Measurements from ENCODE around the gene ALPL.
"Not testable (repeated sequence)": the region's sequence is repeated elsewhere in the genome, so short reads cannot be mapped to it uniquely, and the experiment has no call there.

Gene ALPL

DNA sequence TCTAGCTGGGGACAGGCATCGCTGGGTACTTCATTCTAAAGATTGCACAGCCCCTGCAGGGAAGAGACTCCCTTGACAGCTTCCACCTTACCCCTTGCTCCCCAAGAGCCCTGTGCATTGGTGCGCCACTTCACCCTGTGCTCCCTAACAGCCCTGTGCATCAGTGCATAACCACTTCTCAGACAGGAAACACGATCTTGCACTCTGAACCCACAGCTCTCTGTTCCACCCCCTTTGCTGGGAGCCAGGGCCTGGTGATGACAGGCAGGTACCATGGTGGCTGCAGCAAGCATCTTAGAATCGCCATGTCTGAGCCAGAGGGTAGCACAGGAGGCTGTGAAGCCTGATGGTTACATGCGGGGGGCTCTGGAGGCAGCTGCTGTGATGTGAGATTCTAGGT lies 5.0 kb downstream of the ALPL start:
- ChIA-PET CTCF (no interaction called here), POLR2A (no interaction called here)
- DNase-seq (ENCODE audit: extremely low spot score): peak; percentile 71
- TF ChIP-seq, protein P1, sequence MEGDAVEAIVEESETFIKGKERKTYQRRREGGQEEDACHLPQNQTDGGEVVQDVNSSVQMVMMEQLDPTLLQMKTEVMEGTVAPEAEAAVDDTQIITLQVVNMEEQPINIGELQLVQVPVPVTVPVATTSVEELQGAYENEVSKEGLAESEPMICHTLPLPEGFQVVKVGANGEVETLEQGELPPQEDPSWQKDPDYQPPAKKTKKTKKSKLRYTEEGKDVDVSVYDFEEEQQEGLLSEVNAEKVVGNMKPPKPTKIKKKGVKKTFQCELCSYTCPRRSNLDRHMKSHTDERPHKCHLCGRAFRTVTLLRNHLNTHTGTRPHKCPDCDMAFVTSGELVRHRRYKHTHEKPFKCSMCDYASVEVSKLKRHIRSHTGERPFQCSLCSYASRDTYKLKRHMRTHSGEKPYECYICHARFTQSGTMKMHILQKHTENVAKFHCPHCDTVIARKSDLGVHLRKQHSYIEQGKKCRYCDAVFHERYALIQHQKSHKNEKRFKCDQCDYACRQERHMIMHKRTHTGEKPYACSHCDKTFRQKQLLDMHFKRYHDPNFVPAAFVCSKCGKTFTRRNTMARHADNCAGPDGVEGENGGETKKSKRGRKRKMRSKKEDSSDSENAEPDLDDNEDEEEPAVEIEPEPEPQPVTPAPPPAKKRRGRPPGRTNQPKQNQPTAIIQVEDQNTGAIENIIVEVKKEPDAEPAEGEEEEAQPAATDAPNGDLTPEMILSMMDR (IDR thresholded peaks at IDR 0.05; ENCODE audit: control extremely low read depth, extremely low read depth, low read depth, missing control alignments): no peak

DNA sequence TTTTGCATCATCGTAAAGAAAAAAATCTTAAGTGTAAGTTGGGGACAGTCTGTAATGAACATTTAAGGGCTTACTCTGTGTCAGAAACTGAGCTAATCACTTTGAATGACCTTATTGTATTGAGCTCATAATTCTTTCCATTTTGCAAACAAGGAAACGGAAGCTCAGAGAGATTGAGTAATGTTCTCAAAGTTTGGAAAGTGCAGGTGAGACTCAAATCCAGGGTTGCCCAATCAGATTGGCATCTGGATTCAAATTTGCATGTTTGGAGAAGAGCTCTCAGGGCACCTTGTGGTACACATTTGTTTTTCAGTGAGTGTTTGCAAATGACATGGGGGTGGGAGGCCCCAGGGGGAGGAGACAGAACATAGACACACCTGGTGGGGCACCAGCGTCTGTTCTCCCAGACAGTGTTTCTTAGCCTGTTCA lies 8.0 kb downstream of the ALPL start:
- no peak for DNase-seq (ENCODE audit: extremely low spot score)
- TF ChIP-seq, protein P1 (IDR thresholded peaks at IDR 0.05; ENCODE audit: control extremely low read depth, extremely low read depth, low read depth, missing control alignments): no peak
- POLR2A ChIA-PET: no interaction called here
- CTCF ChIA-PET: interaction anchor here (0.6 to 3.4 kb wide), 3 partner anchors 9 to 247 kb away, joined by 3 to 23 read pairs (median 6); partner anchors contain the start of gene ALPL

- CTCF ChIA-PET: interaction anchor here (2.3 to 3.4 kb wide), 2 partner anchors 9 to 248 kb away, joined by 6 to 23 read pairs; partner anchors contain the start of gene ALPL
- POLR2A ChIA-PET: no interaction called here
- TF ChIP-seq, protein P1 (IDR thresholded peaks at IDR 0.05; ENCODE audit: control extremely low read depth, extremely low read depth, low read depth, missing control alignments): no peak
- no peak for DNase-seq (ENCODE audit: extremely low spot score)
These were observed 8.6 kb downstream of the ALPL start for GRCh38 chr1:21517660-21518480.

GRCh38 chr1:21518774-21519455 lies 9.7 kb downstream of the ALPL start:
- TF ChIP-seq, protein P1 (IDR thresholded peaks at IDR 0.05; ENCODE audit: control extremely low read depth, extremely low read depth, low read depth, missing control alignments): no peak
- ChIA-PET CTCF (interaction anchor here (3.4 kb wide), 1 partner anchor 11 kb away, joined by 23 read pairs; the partner anchor contains the start of gene ALPL), POLR2A (no interaction called here)
- DNase-seq (ENCODE audit: extremely low spot score): no peak

DNA sequence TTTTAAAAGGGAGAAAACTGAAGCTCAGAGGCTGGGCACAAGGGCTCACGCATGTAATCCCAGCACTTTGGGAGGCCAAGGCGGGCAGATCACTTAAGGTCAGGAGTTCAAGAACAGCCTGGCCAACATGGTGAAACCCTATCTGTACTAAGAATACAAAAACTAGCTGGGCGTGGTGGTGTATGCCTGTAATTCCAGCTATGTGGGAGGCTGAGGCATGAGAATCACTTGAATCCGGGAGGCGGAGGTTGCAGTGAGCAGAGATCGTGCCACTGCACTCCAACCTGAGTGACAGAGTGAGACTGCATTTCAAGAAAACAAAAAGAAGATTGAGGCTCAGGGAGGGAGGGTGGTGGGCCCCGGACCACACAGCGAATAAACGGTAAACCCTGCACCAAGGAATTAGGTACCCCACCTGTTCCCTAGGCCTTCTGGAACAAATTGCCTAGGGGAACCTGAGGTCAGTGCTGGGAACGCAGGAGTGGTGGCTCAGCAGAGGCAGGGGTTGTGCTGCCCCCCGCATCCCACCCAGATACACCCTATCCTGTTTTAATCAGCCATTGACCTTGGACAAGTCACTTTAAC lies 10.4 kb downstream of the ALPL start:
- DNase-seq (ENCODE audit: extremely low spot score); POLR2A ChIA-PET: not testable (repeated sequence)
- CTCF ChIA-PET: interaction anchor here (3.4 kb wide), 1 partner anchor 11 kb away, joined by 23 read pairs; the partner anchor contains the start of gene ALPL

GRCh38 chr1:21520899-21521716 lies 11.9 kb downstream of the ALPL start:
- ChIA-PET POLR2A (no interaction called here), CTCF (interaction anchor here (1.4 kb wide), 1 partner anchor 21 kb away, joined by 3 read pairs; no protein-coding TSS in a partner anchor)
- TF ChIP-seq, protein P1 (IDR thresholded peaks at IDR 0.05; ENCODE audit: control extremely low read depth, extremely low read depth, low read depth, missing control alignments): no peak
- DNase-seq (ENCODE audit: extremely low spot score): no peak

Data from GM10248 (cell line).